ENCODE data around the gene ABCG1. TPM values are rescaled to one million over a fixed set of nuclear protein-coding genes. Genes with fewer than 3 reads are reported as not detected.

Gene ABCG1
- polyA plus RNA-seq, 1 donor from 2014 or later = 14.2 TPM

DNA sequence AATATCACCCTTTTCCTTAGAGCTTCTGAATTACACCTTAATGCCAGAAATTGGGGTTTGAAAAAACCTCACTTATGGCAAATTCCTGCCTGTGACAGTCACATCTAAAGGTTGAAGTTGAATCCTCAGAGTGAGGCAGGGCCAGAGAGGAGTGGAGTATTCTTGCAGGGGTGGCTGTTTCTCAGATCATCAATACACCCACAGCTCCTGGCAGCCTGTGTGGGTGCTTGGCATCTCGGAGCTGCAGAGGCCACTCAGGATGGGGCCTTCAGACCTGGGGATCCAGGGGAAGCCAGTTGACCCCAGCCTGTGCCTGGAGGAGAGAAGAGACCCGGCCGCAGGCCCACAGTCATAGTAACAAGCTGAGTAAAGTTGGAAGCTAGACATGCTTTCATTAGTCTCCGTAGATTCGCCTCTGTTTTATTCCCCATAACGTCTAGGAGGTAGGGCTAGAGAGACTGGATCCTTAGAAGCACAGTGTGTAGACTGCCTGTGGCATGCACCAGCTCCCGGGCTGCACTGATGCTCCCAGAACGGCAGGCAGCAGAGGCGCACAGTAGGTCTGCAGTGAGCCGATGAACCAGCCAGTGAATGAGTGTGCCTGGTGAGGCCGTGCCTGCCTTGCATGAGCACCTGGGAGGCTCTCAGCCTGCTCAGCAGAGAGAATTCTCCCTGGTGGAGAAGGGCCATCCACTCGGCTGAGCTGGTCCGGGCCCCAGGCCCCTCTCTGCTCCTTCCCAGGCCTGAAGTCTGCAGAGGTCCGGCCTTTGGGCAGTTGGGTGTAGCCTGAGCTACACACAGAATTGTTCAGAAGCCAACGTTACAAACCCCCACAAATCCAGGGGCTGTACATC is 53.4 kb downstream of the ABCG1 start:
- TF ChIP-seq, protein P1, sequence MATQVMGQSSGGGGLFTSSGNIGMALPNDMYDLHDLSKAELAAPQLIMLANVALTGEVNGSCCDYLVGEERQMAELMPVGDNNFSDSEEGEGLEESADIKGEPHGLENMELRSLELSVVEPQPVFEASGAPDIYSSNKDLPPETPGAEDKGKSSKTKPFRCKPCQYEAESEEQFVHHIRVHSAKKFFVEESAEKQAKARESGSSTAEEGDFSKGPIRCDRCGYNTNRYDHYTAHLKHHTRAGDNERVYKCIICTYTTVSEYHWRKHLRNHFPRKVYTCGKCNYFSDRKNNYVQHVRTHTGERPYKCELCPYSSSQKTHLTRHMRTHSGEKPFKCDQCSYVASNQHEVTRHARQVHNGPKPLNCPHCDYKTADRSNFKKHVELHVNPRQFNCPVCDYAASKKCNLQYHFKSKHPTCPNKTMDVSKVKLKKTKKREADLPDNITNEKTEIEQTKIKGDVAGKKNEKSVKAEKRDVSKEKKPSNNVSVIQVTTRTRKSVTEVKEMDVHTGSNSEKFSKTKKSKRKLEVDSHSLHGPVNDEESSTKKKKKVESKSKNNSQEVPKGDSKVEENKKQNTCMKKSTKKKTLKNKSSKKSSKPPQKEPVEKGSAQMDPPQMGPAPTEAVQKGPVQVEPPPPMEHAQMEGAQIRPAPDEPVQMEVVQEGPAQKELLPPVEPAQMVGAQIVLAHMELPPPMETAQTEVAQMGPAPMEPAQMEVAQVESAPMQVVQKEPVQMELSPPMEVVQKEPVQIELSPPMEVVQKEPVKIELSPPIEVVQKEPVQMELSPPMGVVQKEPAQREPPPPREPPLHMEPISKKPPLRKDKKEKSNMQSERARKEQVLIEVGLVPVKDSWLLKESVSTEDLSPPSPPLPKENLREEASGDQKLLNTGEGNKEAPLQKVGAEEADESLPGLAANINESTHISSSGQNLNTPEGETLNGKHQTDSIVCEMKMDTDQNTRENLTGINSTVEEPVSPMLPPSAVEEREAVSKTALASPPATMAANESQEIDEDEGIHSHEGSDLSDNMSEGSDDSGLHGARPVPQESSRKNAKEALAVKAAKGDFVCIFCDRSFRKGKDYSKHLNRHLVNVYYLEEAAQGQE (IDR thresholded peaks at IDR 0.05; ENCODE audit: borderline replicate concordance) = no peak
- TF ChIP-seq SMC3 (conservative IDR thresholded peaks at IDR 0.05; ENCODE audit: poor library complexity) = no peak
- no peak for TF ChIP-seq MXI1 (conservative IDR thresholded peaks at IDR 0.05; ENCODE audit: poor library complexity, severe bottlenecking)
- no peak for TF ChIP-seq RAD21 (conservative IDR thresholded peaks at IDR 0.05)
- TF ChIP-seq, protein P2, sequence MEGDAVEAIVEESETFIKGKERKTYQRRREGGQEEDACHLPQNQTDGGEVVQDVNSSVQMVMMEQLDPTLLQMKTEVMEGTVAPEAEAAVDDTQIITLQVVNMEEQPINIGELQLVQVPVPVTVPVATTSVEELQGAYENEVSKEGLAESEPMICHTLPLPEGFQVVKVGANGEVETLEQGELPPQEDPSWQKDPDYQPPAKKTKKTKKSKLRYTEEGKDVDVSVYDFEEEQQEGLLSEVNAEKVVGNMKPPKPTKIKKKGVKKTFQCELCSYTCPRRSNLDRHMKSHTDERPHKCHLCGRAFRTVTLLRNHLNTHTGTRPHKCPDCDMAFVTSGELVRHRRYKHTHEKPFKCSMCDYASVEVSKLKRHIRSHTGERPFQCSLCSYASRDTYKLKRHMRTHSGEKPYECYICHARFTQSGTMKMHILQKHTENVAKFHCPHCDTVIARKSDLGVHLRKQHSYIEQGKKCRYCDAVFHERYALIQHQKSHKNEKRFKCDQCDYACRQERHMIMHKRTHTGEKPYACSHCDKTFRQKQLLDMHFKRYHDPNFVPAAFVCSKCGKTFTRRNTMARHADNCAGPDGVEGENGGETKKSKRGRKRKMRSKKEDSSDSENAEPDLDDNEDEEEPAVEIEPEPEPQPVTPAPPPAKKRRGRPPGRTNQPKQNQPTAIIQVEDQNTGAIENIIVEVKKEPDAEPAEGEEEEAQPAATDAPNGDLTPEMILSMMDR (IDR thresholded peaks at IDR 0.05; ENCODE audit: poor library complexity, severe bottlenecking) = no peak
- no peak for TF ChIP-seq TAF1 (IDR thresholded peaks at IDR 0.05; ENCODE audit: low read depth)
- TF ChIP-seq EP300 (conservative IDR thresholded peaks at IDR 0.05; ENCODE audit: poor library complexity, severe bottlenecking) = no peak
- TF ChIP-seq POLR2AphosphoS5 (IDR thresholded peaks at IDR 0.05) = no peak
- TF ChIP-seq EZH2 (IDR thresholded peaks at IDR 0.05; ENCODE audit: borderline replicate concordance, insufficient read depth, low read length, poor library complexity, severe bottlenecking) = no peak
- H3K4me3 ChIP-seq (ENCODE audit: low read length) = no peak overlapping the region
- H3K36me3 ChIP-seq (ENCODE audit: insufficient read depth, low read length) = no peaks in the 10 kb centered on the region
- no peak overlapping the region for H3K27ac ChIP-seq (ENCODE audit: low read length)
- H3K27me3 ChIP-seq (ENCODE audit: insufficient read depth, low read depth, low read length) = no peaks in the 10 kb centered on the region
- no peaks in the 10 kb centered on the region for H3F3A ChIP-seq (ENCODE audit: insufficient read depth, low read length, poor library complexity, severe bottlenecking)
- no peak overlapping the region for H3K9ac ChIP-seq (ENCODE audit: low read length)
- H3K4me2 ChIP-seq (ENCODE audit: low read length) = no peak overlapping the region
- no peaks in the 10 kb centered on the region for H3K9me3 ChIP-seq (ENCODE audit: low read length)
- no peak overlapping the region for H2AFZ ChIP-seq (ENCODE audit: low read depth, low read length)
- no peaks in the 10 kb centered on the region for H4K20me1 ChIP-seq (ENCODE audit: insufficient read depth)
- no peaks in the 10 kb centered on the region for H3K79me2 ChIP-seq (replicated peaks; ENCODE audit: insufficient read depth, low read length)
- no peaks in the 10 kb centered on the region for H3K9me2 ChIP-seq (ENCODE audit: insufficient read depth, low read length)

DNA sequence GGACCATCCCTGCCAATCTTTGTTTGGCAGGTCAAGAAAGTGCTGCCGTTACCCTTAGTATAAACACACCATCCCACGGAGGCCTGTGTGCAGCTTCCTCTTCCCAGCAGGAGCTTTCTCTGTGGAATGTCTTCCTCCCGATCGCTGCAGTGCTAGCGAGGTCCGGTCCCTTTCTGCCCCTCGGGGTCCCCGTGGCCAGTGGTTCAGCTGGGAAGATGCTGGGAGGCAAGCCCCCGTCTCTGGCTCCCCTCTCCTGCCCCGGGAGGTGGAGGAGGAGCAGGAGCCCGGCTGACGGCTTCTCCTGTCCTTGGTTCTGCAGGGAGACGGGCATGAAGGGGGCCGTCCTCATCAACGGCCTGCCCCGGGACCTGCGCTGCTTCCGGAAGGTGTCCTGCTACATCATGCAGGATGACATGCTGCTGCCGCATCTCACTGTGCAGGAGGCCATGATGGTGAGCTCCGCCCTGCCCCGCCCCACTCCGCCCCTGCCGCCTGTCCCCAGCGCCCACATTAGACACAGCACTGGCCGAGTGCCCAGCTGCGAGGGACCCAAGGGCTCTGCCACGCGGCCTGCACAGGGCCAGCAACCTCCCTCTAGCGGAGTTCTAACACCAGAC is 54.2 kb downstream of the ABCG1 start:
- no peak overlapping the region for H3K4me2 ChIP-seq (ENCODE audit: low read length)
- no peak for TF ChIP-seq TAF1 (IDR thresholded peaks at IDR 0.05; ENCODE audit: low read depth)
- no peak for TF ChIP-seq MXI1 (conservative IDR thresholded peaks at IDR 0.05; ENCODE audit: poor library complexity, severe bottlenecking)
- TF ChIP-seq SMC3 (conservative IDR thresholded peaks at IDR 0.05; ENCODE audit: poor library complexity) = no peak
- no peak for TF ChIP-seq EZH2 (IDR thresholded peaks at IDR 0.05; ENCODE audit: borderline replicate concordance, insufficient read depth, low read length, poor library complexity, severe bottlenecking)
- TF ChIP-seq EP300 (conservative IDR thresholded peaks at IDR 0.05; ENCODE audit: poor library complexity, severe bottlenecking) = no peak
- TF ChIP-seq POLR2AphosphoS5 (IDR thresholded peaks at IDR 0.05) = no peak
- TF ChIP-seq, protein P2 (IDR thresholded peaks at IDR 0.05; ENCODE audit: poor library complexity, severe bottlenecking) = no peak
- H3K9me2 ChIP-seq (ENCODE audit: insufficient read depth, low read length) = no peaks in the 10 kb centered on the region
- no peaks in the 10 kb centered on the region for H3F3A ChIP-seq (ENCODE audit: insufficient read depth, low read length, poor library complexity, severe bottlenecking)
- no peaks in the 10 kb centered on the region for H3K79me2 ChIP-seq (replicated peaks; ENCODE audit: insufficient read depth, low read length)
- no peaks in the 10 kb centered on the region for H3K9me3 ChIP-seq (ENCODE audit: low read length)
- H3K27me3 ChIP-seq (ENCODE audit: insufficient read depth, low read depth, low read length) = no peaks in the 10 kb centered on the region
- H3K4me3 ChIP-seq (ENCODE audit: low read length) = no peak overlapping the region
- no peak overlapping the region for H2AFZ ChIP-seq (ENCODE audit: low read depth, low read length)
- no peak overlapping the region for H3K9ac ChIP-seq (ENCODE audit: low read length)
- H3K36me3 ChIP-seq (ENCODE audit: insufficient read depth, low read length) = no peaks in the 10 kb centered on the region
- no peak overlapping the region for H3K27ac ChIP-seq (ENCODE audit: low read length)
- no peaks in the 10 kb centered on the region for H4K20me1 ChIP-seq (ENCODE audit: insufficient read depth)
